Brain microvascular endothelial cell (primary cell): Measurements from ENCODE around the gene SDK1.

ENCODE experiments used
- DNase-seq: peaks from one replicate; pipeline ENCODE4 v3.0.0-alpha.2; 2020
- H3K27ac ChIP-seq: fragments of 250-450 bp; sonication (Bioruptor Pico); 2 replicates; pipeline ENCODE4 v1.5.1; 2020; ENCODE audit warnings: mild to moderate bottlenecking, moderate library complexity
- H3K27me3 ChIP-seq: fragments of 250-450 bp; sonication (Bioruptor Pico); replicated peaks from 2 replicates; pipeline ENCODE4 v1.5.1; 2020; ENCODE audit warnings: mild to moderate bottlenecking
- H3K36me3 ChIP-seq: fragments of 250-450 bp; sonication (Bioruptor Pico); replicated peaks from 2 replicates; pipeline ENCODE4 v1.5.1; 2020; ENCODE audit warnings: mild to moderate bottlenecking
- H3K4me3 ChIP-seq: 2 replicates; pipeline ENCODE4 v1.5.1; 2011; ENCODE audit warnings: low read depth, mild to moderate bottlenecking, control low read depth, low read length, moderate library complexity
- CTCF ChIP-seq: IDR thresholded peaks from 2 replicates; pipeline ENCODE4 v1.5.1; 2011; ENCODE audit warnings: low read depth, mild to moderate bottlenecking, moderate library complexity, low read length, control low read depth, inconsistent platforms; ENCODE audit errors: missing control alignments
- in situ Hi-C: cut with HindIII; loops from 2 replicates; pipeline ENCODE4 v1.10.0; 2017; ENCODE audit warnings: low sequenced_read_pairs, low pct_ligation_motif_present

The SDK1 gene

GRCh38 chr7:4147926-4148620 lies 847.0 kb downstream of the SDK1 start:
- no peaks in the 10 kb centered on the region for H3K27me3 ChIP-seq
- no peak for TF ChIP-seq CTCF
- no peak for DNase-seq
- in situ Hi-C loops = no loop called here
- no peak overlapping the region for H3K27ac ChIP-seq
- no peaks in the 10 kb centered on the region for H3K36me3 ChIP-seq
- H3K4me3 ChIP-seq = no peak overlapping the region

- no peak for DNase-seq
- in situ Hi-C loops = no loop called here
- no peak for TF ChIP-seq CTCF
Measured at GRCh38 chr7:4149236-4149635, 848.2 kb downstream of the SDK1 start.

GRCh38 chr7:4149645-4150044 lies 848.6 kb downstream of the SDK1 start:
- H3K27me3 ChIP-seq = no peaks in the 10 kb centered on the region
- no peak for TF ChIP-seq CTCF
- no peak for DNase-seq

More at GRCh38 chr7:4149236-4149635, 848.2 kb downstream of the SDK1 start:
- no peak overlapping the region for H3K4me3 ChIP-seq
- no peaks in the 10 kb centered on the region for H3K27me3 ChIP-seq
- H3K27ac ChIP-seq = no peak overlapping the region
- no peaks in the 10 kb centered on the region for H3K36me3 ChIP-seq

GRCh38 chr7:4150731-4151130 lies 849.7 kb downstream of the SDK1 start:
- Histone ChIP-seq H3K27me3 (no peaks in the 10 kb centered on the region), H3K27ac (no peak overlapping the region), H3K36me3 (no peaks in the 10 kb centered on the region), H3K4me3 (no peak overlapping the region)
- no peak for DNase-seq
- no peak for TF ChIP-seq CTCF
- in situ Hi-C loops = no loop called here

More at GRCh38 chr7:4149645-4150044, 848.6 kb downstream of the SDK1 start:
- H3K27ac ChIP-seq = no peak overlapping the region
- H3K36me3 ChIP-seq = no peaks in the 10 kb centered on the region
- H3K4me3 ChIP-seq = no peak overlapping the region
- in situ Hi-C loops = no loop called here

- no peak for TF ChIP-seq CTCF
- in situ Hi-C loops = no loop called here
- no peaks in the 10 kb centered on the region for H3K36me3 ChIP-seq
- H3K27me3 ChIP-seq = no peaks in the 10 kb centered on the region
- H3K27ac ChIP-seq = no peak overlapping the region
- DNase-seq = no peak
- H3K4me3 ChIP-seq = no peak overlapping the region
Measured at GRCh38 chr7:4151524-4151923, 850.5 kb downstream of the SDK1 start.
